Measurements from ENCODE around the gene IQGAP1.
A peak's percentile ranks its signal among the peaks of the same experiment; 100 is the strongest.
"Not testable (repeated sequence)": the region's sequence is repeated elsewhere in the genome, so short reads cannot be mapped to it uniquely, and the experiment has no call there.

The IQGAP1 gene

GRCh38 chr15:90387534-90388461 is at the start of gene IQGAP1:
Gene IQGAP1 (plus strand): TSS chr15:90388242. CDS start chr15:90388342, 100 bp downstream.
- DNase-seq (ENCODE audit: low spot score): peak; percentile 99

- no peak for DNase-seq (ENCODE audit: low spot score)
These were observed 49.5 kb upstream of the IQGAP1 start for GRCh38 chr15:90338532-90338931.

GRCh38 chr15:90340345-90340744 is 47.7 kb upstream of the IQGAP1 start:
- DNase-seq (ENCODE audit: low spot score): no peak

GRCh38 chr15:90343302-90343790 is 44.7 kb upstream of the IQGAP1 start:
- no peak for DNase-seq (ENCODE audit: low spot score)

- DNase-seq (ENCODE audit: low spot score): no peak
These were observed 43.4 kb upstream of the IQGAP1 start for GRCh38 chr15:90344662-90345061.

- no peak for DNase-seq (ENCODE audit: low spot score)
These were observed 42.2 kb upstream of the IQGAP1 start for GRCh38 chr15:90345857-90346256.

GRCh38 chr15:90347431-90348065 is 40.5 kb upstream of the IQGAP1 start:
- DNase-seq (ENCODE audit: low spot score): not testable (repeated sequence)

GRCh38 chr15:90348456-90348855 is 39.6 kb upstream of the IQGAP1 start:
- no peak for DNase-seq (ENCODE audit: low spot score)

- DNase-seq (ENCODE audit: low spot score): no peak
These were observed 39.0 kb upstream of the IQGAP1 start for GRCh38 chr15:90349072-90349471.

GRCh38 chr15:90349821-90350220 is 38.2 kb upstream of the IQGAP1 start:
- no peak for DNase-seq (ENCODE audit: low spot score)

GRCh38 chr15:90351479-90352106 is 36.4 kb upstream of the IQGAP1 start:
- no peak for DNase-seq (ENCODE audit: low spot score)

GRCh38 chr15:90352107-90352893 is 35.7 kb upstream of the IQGAP1 start, which contains the start of gene ZNF774:
Gene ZNF774 (plus strand): TSS chr15:90352284. CDS start chr15:90354661, 2,377 bp downstream.
- DNase-seq (ENCODE audit: low spot score): peak; percentile 99

GRCh38 chr15:90354986-90355385 is 33.1 kb upstream of the IQGAP1 start:
- no peak for DNase-seq (ENCODE audit: low spot score)

- no peak for DNase-seq (ENCODE audit: low spot score)
These were observed 29.7 kb upstream of the IQGAP1 start for GRCh38 chr15:90358124-90359033.

GRCh38 chr15:90360746-90361145 is 27.3 kb upstream of the IQGAP1 start:
- DNase-seq (ENCODE audit: low spot score): no peak

- DNase-seq (ENCODE audit: low spot score): no peak
These were observed 25.2 kb upstream of the IQGAP1 start for GRCh38 chr15:90362936-90363212.

GRCh38 chr15:90364251-90364650 is 23.8 kb upstream of the IQGAP1 start:
- DNase-seq (ENCODE audit: low spot score): no peak

- DNase-seq (ENCODE audit: low spot score): no peak
These were observed 22.5 kb upstream of the IQGAP1 start for GRCh38 chr15:90365414-90366055.

- no peak for DNase-seq (ENCODE audit: low spot score)
These were observed 20.5 kb upstream of the IQGAP1 start for GRCh38 chr15:90367576-90367975.

GRCh38 chr15:90375071-90375470 is 13.0 kb upstream of the IQGAP1 start:
- no peak for DNase-seq (ENCODE audit: low spot score)

Data from D341Med (cell line).